ENCODE results near the gene ZBED1. TPM values are rescaled to one million over a fixed set of nuclear protein-coding genes. Genes with fewer than 3 reads are reported as not detected.

Gene ZBED1
- total RNA-seq, 4 donors from 2014 or later = 15.6 to 39.2 (median 22.1) TPM

DNA sequence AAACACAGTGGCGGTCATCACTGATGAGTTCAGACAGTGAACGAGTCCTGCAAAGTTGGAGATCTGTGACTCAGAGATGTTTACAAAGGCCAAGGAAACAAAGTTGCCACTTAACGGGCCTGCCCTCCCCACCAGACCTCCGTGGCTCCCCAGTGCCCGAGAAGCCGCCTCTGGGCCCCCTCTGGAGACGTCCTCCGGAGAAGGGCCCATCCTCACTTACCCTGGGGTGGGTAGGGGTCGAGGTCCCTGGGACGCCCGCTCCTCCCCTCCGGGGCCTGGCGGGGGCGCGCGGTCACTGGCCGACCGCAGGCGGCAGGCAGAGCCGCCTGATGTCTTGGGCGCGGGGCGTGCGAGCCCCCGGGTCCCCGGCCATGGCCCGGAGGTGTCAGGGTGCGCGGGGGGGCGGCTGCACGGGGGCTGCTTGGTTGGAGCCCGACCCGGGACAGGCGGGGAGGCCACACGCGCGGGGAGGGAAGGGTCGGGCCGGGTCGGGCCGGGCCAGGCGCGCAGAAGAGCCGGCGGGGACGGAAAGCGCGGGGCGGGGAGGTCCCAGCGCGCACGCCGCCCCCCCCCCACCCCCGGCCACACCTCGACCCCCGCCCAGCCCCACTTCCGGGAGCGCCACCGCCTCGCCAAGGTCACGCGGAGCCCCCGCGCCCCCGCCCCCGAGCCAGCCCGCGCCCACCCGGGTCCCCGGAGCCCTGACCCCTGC lies 529 bp downstream of the ZBED1 start:
- H3K4me1 ChIP-seq = no peaks in the 10 kb centered on the region
- intact Hi-C loops (cut with DNase I; ENCODE audit: low total_unique reads) = no loop called here
- no peak for DNase-seq

DNA sequence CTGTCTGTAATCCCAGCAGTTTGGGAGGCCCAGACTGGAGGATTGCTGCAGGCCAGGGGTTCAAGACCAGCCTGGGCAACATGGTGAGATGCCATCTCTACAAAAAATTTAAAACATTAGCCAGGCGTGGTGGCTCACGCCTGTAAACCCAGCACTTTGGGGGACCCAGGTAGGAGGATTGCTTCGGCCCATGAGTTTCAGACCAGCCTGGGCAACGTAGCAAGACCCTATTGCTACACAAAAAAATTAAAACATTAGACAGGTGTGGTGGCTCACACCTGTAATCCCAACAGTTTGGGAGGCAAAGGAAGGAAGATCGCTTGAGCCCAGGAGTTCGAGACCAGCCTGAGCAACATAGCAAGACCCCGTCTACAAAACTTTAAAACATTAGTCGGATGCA lies 1.3 kb downstream of the ZBED1 start:
- intact Hi-C loops (cut with DNase I; ENCODE audit: low total_unique reads) = no loop called here
- Histone ChIP-seq H3K4me1 (no peaks in the 10 kb centered on the region), H3K27ac (peak overlapping the region; percentile 84 to 89), H3K27me3 (no peaks in the 10 kb centered on the region), H3K9me3 (no peaks in the 10 kb centered on the region), H3K36me3 (no peaks in the 10 kb centered on the region), H3K4me3 (peak overlapping the region; percentile 45 to 77)
- no peak for DNase-seq
- TF ChIP-seq POLR2A (IDR thresholded peaks at IDR 0.05) = no peak
- TF ChIP-seq, protein P1, sequence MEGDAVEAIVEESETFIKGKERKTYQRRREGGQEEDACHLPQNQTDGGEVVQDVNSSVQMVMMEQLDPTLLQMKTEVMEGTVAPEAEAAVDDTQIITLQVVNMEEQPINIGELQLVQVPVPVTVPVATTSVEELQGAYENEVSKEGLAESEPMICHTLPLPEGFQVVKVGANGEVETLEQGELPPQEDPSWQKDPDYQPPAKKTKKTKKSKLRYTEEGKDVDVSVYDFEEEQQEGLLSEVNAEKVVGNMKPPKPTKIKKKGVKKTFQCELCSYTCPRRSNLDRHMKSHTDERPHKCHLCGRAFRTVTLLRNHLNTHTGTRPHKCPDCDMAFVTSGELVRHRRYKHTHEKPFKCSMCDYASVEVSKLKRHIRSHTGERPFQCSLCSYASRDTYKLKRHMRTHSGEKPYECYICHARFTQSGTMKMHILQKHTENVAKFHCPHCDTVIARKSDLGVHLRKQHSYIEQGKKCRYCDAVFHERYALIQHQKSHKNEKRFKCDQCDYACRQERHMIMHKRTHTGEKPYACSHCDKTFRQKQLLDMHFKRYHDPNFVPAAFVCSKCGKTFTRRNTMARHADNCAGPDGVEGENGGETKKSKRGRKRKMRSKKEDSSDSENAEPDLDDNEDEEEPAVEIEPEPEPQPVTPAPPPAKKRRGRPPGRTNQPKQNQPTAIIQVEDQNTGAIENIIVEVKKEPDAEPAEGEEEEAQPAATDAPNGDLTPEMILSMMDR (IDR thresholded peaks at IDR 0.05) = no peak

More for the DNA sequence above, 529 bp downstream of the ZBED1 start:
- Histone ChIP-seq H3K9me3 (no peaks in the 10 kb centered on the region), H3K27me3 (no peaks in the 10 kb centered on the region), H3K36me3 (no peaks in the 10 kb centered on the region), H3K27ac (peak overlapping the region; percentile 84 to 89), H3K4me3 (peak overlapping the region; percentile 45 to 77)
- peak in 1 of 2 donors; percentile 11 for TF ChIP-seq POLR2A (IDR thresholded peaks at IDR 0.05)
- TF ChIP-seq, protein P1 (IDR thresholded peaks at IDR 0.05) = no peak

- intact Hi-C loops (cut with DNase I; ENCODE audit: low total_unique reads) = no loop called here
Measured at GRCh38 chrX:2498781-2499302, 1.9 kb downstream of the ZBED1 start.

GRCh38 chrX:2497961-2498780 lies 2.6 kb downstream of the ZBED1 start:
- Histone ChIP-seq H3K4me3 (peak overlapping the region; percentile 9 to 77), H3K27me3 (no peaks in the 10 kb centered on the region), H3K4me1 (no peaks in the 10 kb centered on the region), H3K9me3 (no peaks in the 10 kb centered on the region), H3K27ac (peak overlapping the region; percentile 84 to 89), H3K36me3 (no peaks in the 10 kb centered on the region)
- no peak for DNase-seq
- intact Hi-C loops (cut with DNase I; ENCODE audit: low total_unique reads) = no loop called here
- TF ChIP-seq POLR2A (IDR thresholded peaks at IDR 0.05) = no peak
- TF ChIP-seq, protein P1 (IDR thresholded peaks at IDR 0.05) = no peak

More at GRCh38 chrX:2498781-2499302, 1.9 kb downstream of the ZBED1 start:
- no peaks in the 10 kb centered on the region for H3K9me3 ChIP-seq
- H3K27ac ChIP-seq = peak overlapping the region; percentile 84 to 89
- H3K27me3 ChIP-seq = no peaks in the 10 kb centered on the region
- peak overlapping the region; percentile 9 to 77 for H3K4me3 ChIP-seq
- no peak for DNase-seq
- H3K36me3 ChIP-seq = no peaks in the 10 kb centered on the region
- TF ChIP-seq, protein P1 (IDR thresholded peaks at IDR 0.05) = no peak
- TF ChIP-seq POLR2A (IDR thresholded peaks at IDR 0.05) = no peak
- no peaks in the 10 kb centered on the region for H3K4me1 ChIP-seq

- H3K27ac ChIP-seq = no peak overlapping the region
- DNase-seq = no peak
- intact Hi-C loops (cut with DNase I; ENCODE audit: low total_unique reads) = no loop called here
- no peak for TF ChIP-seq POLR2A (IDR thresholded peaks at IDR 0.05)
- TF ChIP-seq, protein P1 (IDR thresholded peaks at IDR 0.05) = no peak
- no peak overlapping the region for H3K4me3 ChIP-seq
- no peaks in the 10 kb centered on the region for H3K9me3 ChIP-seq
- no peaks in the 10 kb centered on the region for H3K27me3 ChIP-seq
- H3K36me3 ChIP-seq = no peaks in the 10 kb centered on the region
- H3K4me1 ChIP-seq = no peaks in the 10 kb centered on the region
Measured at GRCh38 chrX:2495595-2495994, 5.2 kb downstream of the ZBED1 start.
